GM12878 (cell line): ENCODE measurements around the gene C10orf90. TPM values are rescaled to one million over a fixed set of nuclear protein-coding genes. Genes with fewer than 3 reads are reported as not detected.

Experiments
- ATAC-seq: fragments of 200-7000 bp; cut with Tn5 transposase; 3 replicates; pipeline ENCODE4 v1.9.1; 2020; ENCODE audit warnings: mild to moderate bottlenecking, moderate library complexity
- BruUV-seq: library from RNA; stranded (reverse); fragments of 400-500 nt; replicated peaks from 2 replicates; lab custom pipeline; 2021; lab: Mats Ljungman, UMichigan
- CTCF ChIA-PET: fragments of 300-600 bp; sonication (Branson Sonifier 250); formaldehyde crosslinking; extraction: SDS; loops from one replicate; lab custom pipeline; 2021; ENCODE audit warnings: inconsistent platforms; lab: Yijun Ruan, JAX
- POLR2A ChIA-PET: fragments of 350-600 bp; formaldehyde crosslinking; extraction: SDS; loops from one replicate; lab custom pipeline; 2021; ENCODE audit warnings: inconsistent platforms; lab: Charles Lee
- RAD21 ChIA-PET: fragments of 300-600 bp; sonication (Branson Sonifier 250); formaldehyde crosslinking; loops from one replicate; lab custom pipeline; 2023; ENCODE audit warnings: antibody characterized with exemption; ENCODE audit not compliant: unreplicated experiment; lab: Charles Lee
- SMC1A ChIA-PET: fragments of 300-600 bp; sonication (Branson Sonifier 250); formaldehyde crosslinking; loops from one replicate; lab custom pipeline; 2023; ENCODE audit not compliant: unreplicated experiment, uncharacterized antibody; lab: Charles Lee
- DNase-seq: peaks from one replicate; pipeline ENCODE4 v3.0.0-alpha.2; 2011; ENCODE audit warnings: low read depth, low spot score
- FAIRE-seq: peaks from 3 replicates; lab custom pipeline; 2011; peaks lifted over from hg19 to GRCh38; lab: Jason Lieb, UNC
- H2AFZ ChIP-seq: 2 replicates; pipeline ENCODE4 v1.6.0; 2011; ENCODE audit warnings: low read depth, low read length, control low read depth; ENCODE audit not compliant: control insufficient read depth
- H3K27ac ChIP-seq: 2 replicates; pipeline ENCODE4 v1.5.1; 2011; ENCODE audit warnings: control low read depth; ENCODE audit not compliant: control insufficient read depth, insufficient read depth
- H3K27me3 ChIP-seq, 2 experiments: replicated peaks in 1 of 2; 2 replicates each; pipeline versions ENCODE4 v1.6.0 to v1.6.1; 2011; ENCODE audit warnings: low read length in 1 of 2; ENCODE audit not compliant: control insufficient read depth in 2 of 2, insufficient read depth in 2 of 2
- H3K36me3 ChIP-seq, 2 experiments: 2 replicates each; pipeline ENCODE4 v1.5.1; 2011; ENCODE audit warnings: low read length in 1 of 2; ENCODE audit not compliant: control insufficient read depth in 2 of 2, insufficient read depth in 2 of 2
- H3K4me1 ChIP-seq: 2 replicates; pipeline ENCODE4 v1.6.1; 2011; ENCODE audit warnings: mild to moderate bottlenecking, low read length, moderate library complexity, mixed read lengths; ENCODE audit not compliant: control insufficient read depth, insufficient read depth
- H3K4me2 ChIP-seq: 2 replicates; pipeline ENCODE4 v1.6.0; 2011; ENCODE audit warnings: control low read depth; ENCODE audit not compliant: control insufficient read depth, insufficient read depth
- H3K4me3 ChIP-seq: fragments of 200-600 bp; sonication (generic); 2 replicates; pipeline ENCODE4 v1.5.1; 2016
- H3K79me2 ChIP-seq: 2 replicates; pipeline ENCODE4 v1.6.0; 2011; ENCODE audit warnings: low read length; ENCODE audit not compliant: control insufficient read depth, insufficient read depth
- H3K9ac ChIP-seq: 2 replicates; pipeline ENCODE4 v1.8.0; 2011; ENCODE audit warnings: low read length, control low read depth, mixed read lengths; ENCODE audit not compliant: control insufficient read depth, insufficient read depth
- H3K9me3 ChIP-seq: replicated peaks from 3 replicates; pipeline ENCODE4 v1.5.1; 2011; ENCODE audit warnings: mild to moderate bottlenecking, low read length; ENCODE audit not compliant: control insufficient read depth, insufficient read depth
- H4K20me1 ChIP-seq: 2 replicates; pipeline ENCODE4 v1.6.0; 2011; ENCODE audit not compliant: control insufficient read depth, insufficient read depth
- BCL11A ChIP-seq: IDR thresholded peaks from 2 replicates; pipeline ENCODE4 v1.6.1; 2011; ENCODE audit warnings: low read depth, low read length
- BRCA1 ChIP-seq: IDR thresholded peaks from 2 replicates; pipeline ENCODE4 v1.6.1; 2011; ENCODE audit warnings: low read depth, low read length, improper control_type of control experiment
- CEBPZ ChIP-seq: fragments of 150-350 bp; IDR thresholded peaks from 2 replicates; pipeline ENCODE4 v1.6.1; 2016; ENCODE audit warnings: low read depth, low read length
- CREM ChIP-seq: IDR thresholded peaks from 2 replicates; pipeline ENCODE4 v1.6.1; 2014; ENCODE audit warnings: antibody characterized with exemption, low read depth
- EGR1 ChIP-seq, 2 experiments: IDR thresholded peaks; 1 replicate in 1 of 2; 2 replicates in 1 of 2; pipeline ENCODE4 v1.6.1; 2011 to 2012; ENCODE audit warnings: low read depth in 2 of 2, low read length in 2 of 2, borderline replicate concordance in 1 of 2, mild to moderate bottlenecking in 1 of 2, moderate library complexity in 1 of 2
- FOXM1 ChIP-seq: IDR thresholded peaks from 2 replicates; pipeline ENCODE4 v1.6.1; 2012; ENCODE audit warnings: low read depth, mild to moderate bottlenecking, inconsistent platforms, low read length, moderate library complexity
- HDAC2 ChIP-seq: fragments of 200-600 bp; sonication (generic); IDR thresholded peaks from 2 replicates; pipeline ENCODE4 v1.6.1; 2017
- IRF3 ChIP-seq: fragments of 450-650 bp; IDR thresholded peaks from 2 replicates; pipeline ENCODE4 v1.6.1; 2014; ENCODE audit warnings: mild to moderate bottlenecking
- MTA2 ChIP-seq: fragments of 450-650 bp; IDR thresholded peaks from 2 replicates; pipeline ENCODE4 v1.6.1; 2016; ENCODE audit warnings: low read depth, mild to moderate bottlenecking, moderate library complexity
- NR2F1 ChIP-seq: fragments of 450-650 bp; conservative IDR thresholded peaks from 2 replicates; pipeline ENCODE4 v1.6.1; 2017; ENCODE audit warnings: mild to moderate bottlenecking
- POLR2AphosphoS5 ChIP-seq: IDR thresholded peaks from 2 replicates; pipeline ENCODE4 v1.6.1; 2011; ENCODE audit warnings: mild to moderate bottlenecking, low read length, inconsistent platforms
- RB1 ChIP-seq: fragments of 450-650 bp; formaldehyde crosslinking; IDR thresholded peaks from 2 replicates; pipeline ENCODE4 v1.6.1; 2017; ENCODE audit warnings: mild to moderate bottlenecking, borderline replicate concordance
- RCOR1 ChIP-seq: conservative IDR thresholded peaks from 2 replicates; pipeline ENCODE4 v1.6.1; 2012; ENCODE audit warnings: low read depth, low read length, improper control_type of control experiment
- SMC3 ChIP-seq: IDR thresholded peaks from 2 replicates; pipeline ENCODE4 v1.6.1; 2011; ENCODE audit warnings: low read length, improper control_type of control experiment, borderline replicate concordance
- SUZ12 ChIP-seq: fragments of 200-600 bp; sonication (generic); IDR thresholded peaks from one replicate; pipeline ENCODE4 v1.6.1; 2018; ENCODE audit warnings: antibody characterized with exemption, mild to moderate bottlenecking; ENCODE audit not compliant: unreplicated experiment
- TARDBP ChIP-seq: IDR thresholded peaks from 2 replicates; pipeline ENCODE4 v1.6.1; 2016; ENCODE audit warnings: borderline replicate concordance
- TCF7 ChIP-seq: IDR thresholded peaks from 2 replicates; pipeline ENCODE4 v1.6.1; 2014; ENCODE audit warnings: antibody characterized with exemption, borderline replicate concordance
- WGBS: methylation state at CpG from one replicate; pipeline ENCODE4 v1.1.6; 2016; ENCODE audit warnings: low lambda C conversion rate; ENCODE audit not compliant: insufficient replicate concordance, insufficient coverage; ENCODE audit errors: missing lambda C conversion rate; 5-methylcytosine and 5-hydroxymethylcytosine counted together
- in situ Hi-C: fragments of 300-500 bp; cut with MboI; formaldehyde crosslinking; loops from 9 replicates; pipeline ENCODE4 v1.14.3; 2018; ENCODE audit warnings: mixed read lengths
- intact Hi-C: fragments of 100-400 bp; cut with micrococcal nuclease; formaldehyde crosslinking; loops from one replicate; pipeline ENCODE4 v1.14.2; 2022; ENCODE audit not compliant: unreplicated experiment
- polyA plus RNA-seq, 11 experiments: library from polyadenylated mRNA; depleted of rRNA in 4 of 11; unstranded in 6 of 11; stranded (reverse) in 5 of 11; fragments of >200 nt; fragmentation: Nextera tagmentation in 4 of 11; fragmentation: Illumina TruSeq in 1 of 11; extraction: Ambion mirVana in 4 of 11; extraction: Trizol in 1 of 11; gene quantifications; 1 replicate in 1 of 11; 2 replicates in 10 of 11; pipeline versions ENCODE4 v1.2.1 to v1.2.3, GENCODE V29; 2011 to 2016; ENCODE audit warnings: inconsistent platforms in 2 of 11, missing spikeins in 2 of 11, low read depth in 1 of 11
- total RNA-seq, 4 experiments: library from RNA; depleted of rRNA in 3 of 4; stranded (reverse); fragments of >200 nt in 3 of 4; fragmentation: Illumina TruSeq in 1 of 4; extraction: Trizol in 1 of 4; gene quantifications; 2 replicates each; pipeline versions ENCODE4 v1.2.1 to v1.2.3, GENCODE V29; 2013 to 2021
- TF ChIP-seq, protein P1 (sequence below): IDR thresholded peaks from 2 replicates; pipeline ENCODE4 v1.6.1; 2012; ENCODE audit warnings: low read depth, low read length, improper control_type of control experiment

Gene C10orf90
- total and polyA plus RNA-seq, 10 of the 15 experiments (the other 5 are each of a cell fraction or from before 2014, with no cell fraction given) = 0.04 TPM; not detected in 9

- no peak for TF ChIP-seq IRF3
- TF ChIP-seq, protein P1, sequence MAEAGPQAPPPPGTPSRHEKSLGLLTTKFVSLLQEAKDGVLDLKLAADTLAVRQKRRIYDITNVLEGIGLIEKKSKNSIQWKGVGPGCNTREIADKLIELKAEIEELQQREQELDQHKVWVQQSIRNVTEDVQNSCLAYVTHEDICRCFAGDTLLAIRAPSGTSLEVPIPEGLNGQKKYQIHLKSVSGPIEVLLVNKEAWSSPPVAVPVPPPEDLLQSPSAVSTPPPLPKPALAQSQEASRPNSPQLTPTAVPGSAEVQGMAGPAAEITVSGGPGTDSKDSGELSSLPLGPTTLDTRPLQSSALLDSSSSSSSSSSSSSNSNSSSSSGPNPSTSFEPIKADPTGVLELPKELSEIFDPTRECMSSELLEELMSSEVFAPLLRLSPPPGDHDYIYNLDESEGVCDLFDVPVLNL = no peak
- TF ChIP-seq BCL11A = no peak
- no peak for TF ChIP-seq EGR1 (IDR thresholded peaks at IDR 0.05; ENCODE audit: borderline replicate concordance in 1 of 2, low read depth in 2 of 2, low read length in 2 of 2)
- no peak for TF ChIP-seq TCF7
- TF ChIP-seq SUZ12 = no peak
- no peak for TF ChIP-seq RB1
- TF ChIP-seq RCOR1 = no peak
- no peak for TF ChIP-seq POLR2AphosphoS5
- TF ChIP-seq, all 136 proteins: peak for 0
Observed at GRCh38 chr10:126481181-126481580, 189.3 kb downstream of the C10orf90 start (continued).

GRCh38 chr10:126480648-126481047, 189.8 kb downstream of the C10orf90 start:
- 28% methylated on average over 3 of the region's 3 CpGs for WGBS
- FAIRE-seq (no peak), ATAC-seq (no peak), DNase-seq (no peak)
- ChIA-PET POLR2A (no interaction called here), CTCF (no interaction called here), SMC1A (no interaction called here), RAD21 (no interaction called here)
- no peaks in the 10 kb centered on the region for H4K20me1 ChIP-seq
- no peaks in the 10 kb centered on the region for H3K27me3 ChIP-seq
- in situ Hi-C loops = no loop called here
- no peak overlapping the region for H3K9ac ChIP-seq
- H3K9me3 ChIP-seq = no peaks in the 10 kb centered on the region
- intact Hi-C loops = no loop called here
- no peaks in the 10 kb centered on the region for H3K4me1 ChIP-seq
- no TSS peak for BruUV-seq
- no peak overlapping the region for H3K4me2 ChIP-seq
- H3K27ac ChIP-seq = no peak overlapping the region
- no peak overlapping the region for H3K4me3 ChIP-seq
- H3K79me2 ChIP-seq = no peaks in the 10 kb centered on the region
- H3K36me3 ChIP-seq = no peaks in the 10 kb centered on the region
- no peak overlapping the region for H2AFZ ChIP-seq
- TF ChIP-seq TARDBP = no peak
- TF ChIP-seq CREM = no peak
- no peak for TF ChIP-seq CEBPZ
- TF ChIP-seq BRCA1 = no peak
- TF ChIP-seq FOXM1 = no peak
- TF ChIP-seq MTA2 = no peak
- no peak for TF ChIP-seq HDAC2
- TF ChIP-seq NR2F1 = no peak
- TF ChIP-seq SMC3 = no peak
